GM21515 (cell line): ENCODE measurements around the gene PTCH2.
"Not testable (repeated sequence)": the region's sequence is repeated elsewhere in the genome, so short reads cannot be mapped to it uniquely, and the experiment has no call there.

Source experiments
- ATAC-seq: cut with Tn5 transposase; IDR thresholded peaks from one replicate; pipeline ENCODE4 v1.9.1; 2021; ENCODE audit not compliant: unreplicated experiment

The PTCH2 gene

DNA sequence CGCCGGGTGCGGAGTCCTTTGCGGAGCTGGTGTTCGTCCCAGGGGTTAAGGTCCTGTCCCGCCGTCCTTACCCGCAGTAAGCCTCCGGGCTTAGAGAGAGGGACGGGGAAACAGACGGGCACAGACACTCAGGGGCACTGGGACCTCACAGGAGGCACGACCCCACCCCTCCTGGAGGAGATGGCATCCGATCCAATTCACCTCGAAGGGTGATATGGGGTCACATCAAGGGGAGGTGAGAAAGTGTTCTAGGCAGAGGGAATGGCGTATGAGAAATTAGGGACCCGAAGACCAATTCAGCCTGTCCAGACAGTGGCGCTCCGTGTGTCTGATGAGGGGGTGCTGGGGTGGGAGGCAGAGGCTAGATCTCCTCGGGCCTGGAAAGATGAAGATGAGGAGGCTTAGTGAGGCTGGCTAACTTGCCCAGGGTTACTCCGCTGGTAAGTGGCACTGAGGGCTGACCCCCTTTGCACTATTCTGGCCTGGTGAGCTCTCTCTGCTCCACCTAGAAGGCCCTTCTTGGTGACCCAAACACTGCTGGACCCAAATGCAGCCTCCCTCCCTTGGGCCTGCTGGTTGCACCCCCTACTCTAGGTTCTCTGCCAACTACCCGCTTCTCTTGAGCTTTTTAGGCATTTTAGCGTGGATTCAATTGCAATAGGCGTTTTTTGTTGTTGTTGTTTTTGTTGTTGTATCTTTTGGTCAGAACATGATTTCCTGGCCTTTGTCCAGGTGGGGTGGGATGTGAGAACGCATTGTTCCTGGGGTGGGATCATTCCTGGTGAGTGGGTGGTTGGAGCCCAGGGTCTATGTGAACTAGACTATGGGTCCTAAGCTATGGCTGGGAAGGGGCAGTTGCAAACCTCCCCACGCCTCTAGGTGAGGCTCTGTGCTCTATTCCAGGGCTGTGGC is 22.5 kb downstream of the PTCH2 start:
- no peak for ATAC-seq

DNA sequence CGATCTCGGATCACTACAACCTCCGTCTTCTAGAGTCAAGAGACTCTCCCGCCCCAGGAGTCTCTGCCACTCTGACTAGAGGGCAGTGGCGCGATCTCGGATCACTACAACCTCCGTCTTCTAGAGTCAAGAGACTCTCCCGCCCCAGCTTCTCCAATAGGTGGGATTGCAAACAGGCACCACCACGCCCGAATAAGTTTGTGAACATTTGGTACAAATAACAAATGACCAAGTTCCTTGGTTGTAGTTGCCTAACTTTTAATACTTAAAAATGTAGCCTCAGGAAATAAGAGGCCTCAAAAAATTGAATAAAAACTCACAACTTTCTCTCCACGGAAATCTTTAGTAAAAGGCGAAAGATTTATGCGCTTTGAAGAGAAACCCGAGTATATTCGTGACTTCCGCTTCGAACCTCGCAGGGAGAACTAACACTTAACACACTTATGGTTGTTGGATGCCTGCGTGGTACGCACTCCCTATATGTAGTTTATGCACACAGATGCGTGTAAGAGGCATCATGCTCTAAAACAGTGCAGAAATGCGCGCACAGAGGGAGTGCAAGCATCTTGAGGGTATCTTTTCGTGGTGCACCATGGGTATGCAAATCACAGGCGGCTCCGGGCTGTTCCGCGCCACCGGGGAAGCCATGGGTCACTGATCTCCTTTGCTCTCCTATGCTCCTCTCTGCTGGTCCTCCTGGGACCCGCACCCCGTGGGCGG is 23.3 kb downstream of the PTCH2 start:
- ATAC-seq, result peak; percentile 71

DNA sequence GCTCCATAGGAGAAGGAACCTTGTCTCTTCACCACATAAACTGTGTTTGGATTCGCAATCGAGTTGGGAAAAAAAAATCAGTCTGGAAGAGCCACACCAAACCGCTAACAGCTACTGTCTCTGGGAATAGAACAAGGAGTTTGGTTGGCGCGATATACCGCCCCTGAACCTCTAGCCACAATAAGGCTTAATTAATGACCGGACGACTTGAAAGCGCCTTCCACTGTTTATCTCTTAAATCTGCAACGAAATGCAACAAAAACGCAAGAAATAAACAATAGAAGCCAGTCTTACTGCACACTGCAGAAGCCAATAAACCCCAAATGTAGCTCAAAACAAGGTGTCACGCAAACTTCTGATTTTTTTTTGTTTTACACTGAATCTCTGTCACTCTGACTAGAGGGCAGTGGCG is 23.9 kb downstream of the PTCH2 start:
- peak; percentile 7 for ATAC-seq

DNA sequence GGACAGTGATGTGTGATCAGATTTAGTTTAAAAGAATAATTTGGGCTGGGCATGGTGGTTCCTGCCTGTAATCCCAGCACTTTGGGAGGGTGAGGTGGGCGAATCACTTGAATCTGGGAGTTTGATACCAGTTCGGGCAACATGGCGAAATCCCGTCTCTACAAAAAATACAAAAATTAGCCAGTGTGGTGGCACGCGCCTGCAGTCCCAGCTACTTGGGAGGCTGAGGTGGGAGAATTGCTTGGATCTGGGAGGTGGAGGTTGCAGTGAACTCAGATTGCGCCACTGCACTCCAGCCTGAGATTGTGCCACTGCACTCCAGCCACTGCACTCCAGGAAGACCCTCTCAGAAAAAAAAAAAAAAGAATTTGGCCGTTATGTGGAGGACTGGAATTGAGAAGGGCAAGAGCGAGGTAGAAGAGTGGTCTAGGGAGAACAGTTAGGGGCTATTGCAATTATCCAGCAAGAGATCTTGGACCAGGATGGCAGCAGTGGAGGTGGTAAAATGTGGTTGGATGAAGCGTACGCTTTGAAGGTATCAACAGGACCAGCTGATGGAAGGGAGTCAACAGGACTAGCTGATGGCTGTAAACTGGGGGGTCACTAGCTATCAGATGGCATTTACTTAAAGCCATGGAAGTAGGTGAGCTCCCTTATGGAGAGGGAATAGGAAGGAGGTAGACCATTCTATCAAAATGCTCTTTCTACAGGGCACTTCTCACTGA is 25.1 kb downstream of the PTCH2 start:
- ATAC-seq, result no peak

DNA sequence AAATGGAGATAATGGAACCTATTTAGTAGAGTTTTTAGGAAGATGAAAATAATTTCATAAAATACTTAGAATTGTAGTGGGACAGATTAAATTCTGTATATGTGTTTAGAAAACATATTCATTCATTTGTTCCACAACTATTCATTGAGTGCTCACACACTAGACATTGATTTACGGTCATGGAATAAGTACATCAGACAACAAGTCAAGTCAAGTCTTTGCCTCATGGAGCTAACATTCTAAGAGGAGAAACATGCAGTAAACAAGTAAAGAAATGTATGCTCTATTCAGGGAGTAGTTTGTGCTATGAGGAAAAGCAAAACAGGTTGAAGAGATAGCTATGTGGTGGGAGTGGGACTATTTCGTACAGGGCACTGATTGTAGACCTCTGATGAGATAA is 25.7 kb downstream of the PTCH2 start:
- no peak for ATAC-seq

DNA sequence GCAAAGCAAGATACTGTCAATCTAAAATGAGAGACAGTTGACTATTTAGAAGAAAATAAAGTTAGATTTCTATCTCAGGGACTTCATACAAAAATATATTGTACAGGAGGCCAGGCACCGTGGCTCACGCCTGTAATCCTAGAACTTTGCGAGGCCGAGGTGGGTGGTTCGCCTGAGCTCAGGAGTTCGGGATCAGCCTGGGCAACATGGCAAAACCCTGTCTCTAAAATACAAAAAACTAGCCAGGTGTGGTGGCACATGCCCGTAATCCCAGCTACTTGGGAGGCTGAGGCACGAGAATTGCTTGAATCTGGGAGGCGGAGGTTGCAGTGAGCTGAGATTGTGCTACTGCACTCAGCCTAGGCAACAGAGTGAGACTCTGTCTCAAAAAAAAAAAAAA is 27.1 kb downstream of the PTCH2 start:
- ATAC-seq, result not testable (repeated sequence)

DNA sequence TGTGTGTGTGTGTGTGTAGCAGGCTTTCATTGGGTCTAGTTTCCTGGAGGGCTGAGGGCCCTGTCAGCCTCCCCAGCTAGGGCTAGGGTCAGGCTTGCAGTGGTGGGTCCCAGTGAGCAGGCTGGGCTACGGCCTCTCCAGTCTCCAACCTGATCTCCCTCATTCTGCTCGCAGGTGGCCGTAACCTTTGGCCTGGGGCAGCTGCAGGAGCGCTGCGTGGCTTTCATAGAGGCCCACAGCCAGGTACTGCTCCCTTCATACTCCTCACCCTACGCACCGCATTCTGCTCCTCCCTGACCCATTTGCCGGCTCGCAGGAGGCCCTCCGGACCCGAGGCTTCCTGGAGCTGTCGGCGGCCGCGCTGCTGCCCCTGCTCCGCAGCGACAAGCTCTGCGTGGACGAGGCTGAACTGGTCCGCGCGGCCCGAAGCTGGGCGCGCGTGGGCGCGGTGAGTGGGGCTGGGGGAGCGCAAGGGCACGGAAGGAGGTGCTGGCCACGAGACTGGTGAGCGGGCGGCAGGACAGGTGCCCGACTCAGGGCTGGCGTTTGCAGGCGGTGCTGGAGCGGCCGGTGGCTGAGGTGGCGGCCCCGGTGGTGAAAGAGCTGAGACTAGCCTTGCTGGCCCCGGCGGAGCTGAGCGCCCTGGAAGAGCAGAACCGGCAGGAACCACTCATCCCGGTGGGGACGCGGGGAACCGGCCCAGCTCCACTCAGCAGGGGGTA is 30.1 kb downstream of the PTCH2 start:
- ATAC-seq, result no peak

DNA sequence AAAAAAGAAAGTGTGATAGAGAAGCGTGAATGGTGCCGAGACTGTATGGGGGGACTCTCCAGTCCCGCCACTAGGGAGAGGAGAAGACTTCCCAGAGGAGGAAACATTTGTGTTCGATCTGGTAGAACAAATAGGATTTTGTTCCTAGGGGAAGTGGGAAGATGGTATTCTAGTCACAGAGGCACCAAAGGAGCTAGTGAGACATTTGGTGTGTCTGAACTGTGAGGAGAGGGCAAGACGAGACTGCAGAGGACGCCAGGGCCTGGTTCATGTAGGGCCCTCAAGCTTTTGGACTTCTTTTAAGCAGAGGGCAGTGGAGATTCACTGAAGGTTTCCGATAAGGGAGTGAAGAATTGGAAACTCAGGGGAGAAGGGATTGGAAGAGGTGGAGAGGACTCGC is 31.8 kb downstream of the PTCH2 start:
- ATAC-seq, result no peak

DNA sequence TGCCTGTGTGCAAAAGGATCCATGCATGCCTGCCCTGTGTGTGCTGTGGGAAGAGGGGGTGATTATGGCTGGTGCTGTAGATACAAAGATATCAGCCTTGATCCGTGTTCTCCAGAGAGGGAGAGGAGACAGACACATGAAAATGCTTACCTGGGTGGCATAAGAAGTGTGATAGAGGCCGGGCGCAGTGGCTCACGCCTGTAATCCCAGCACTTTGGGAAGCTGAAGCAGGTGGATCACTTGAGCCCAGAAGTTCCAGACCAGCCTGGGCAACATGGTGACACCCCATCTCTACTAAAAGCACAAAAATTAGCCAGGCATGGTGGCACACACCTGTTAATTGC is 32.3 kb downstream of the PTCH2 start:
- ATAC-seq, result not testable (repeated sequence)

DNA sequence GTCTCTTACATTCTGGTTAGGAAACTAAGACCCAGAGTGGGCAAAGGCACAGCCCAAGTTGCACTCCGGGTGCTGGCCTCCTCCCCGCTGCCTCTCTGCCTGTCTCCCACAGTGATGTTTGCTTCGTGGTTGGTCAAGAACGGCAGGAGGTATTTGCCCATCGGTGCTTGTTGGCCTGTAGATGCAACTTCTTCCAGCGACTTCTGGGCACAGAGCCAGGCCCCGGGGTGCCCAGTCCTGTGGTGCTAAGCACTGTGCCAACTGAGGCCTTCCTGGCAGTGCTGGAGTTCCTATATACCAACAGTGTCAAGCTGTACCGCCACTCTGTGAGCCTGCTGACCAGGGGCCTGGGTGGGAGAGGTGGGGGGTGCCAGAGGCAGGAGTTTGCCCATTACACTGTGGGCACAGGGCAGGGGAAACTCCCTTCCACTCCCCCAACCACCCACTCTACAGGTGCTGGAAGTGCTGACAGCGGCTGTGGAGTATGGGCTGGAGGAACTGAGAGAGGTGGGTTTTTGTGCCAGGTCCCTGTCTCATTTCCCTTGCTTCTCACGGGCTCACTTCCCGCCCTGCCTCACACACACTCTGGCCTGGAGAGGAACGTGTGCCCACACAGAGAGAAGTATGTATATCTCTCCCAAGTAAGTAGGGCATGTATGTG is 32.8 kb downstream of the PTCH2 start:
- ATAC-seq, result no peak

DNA sequence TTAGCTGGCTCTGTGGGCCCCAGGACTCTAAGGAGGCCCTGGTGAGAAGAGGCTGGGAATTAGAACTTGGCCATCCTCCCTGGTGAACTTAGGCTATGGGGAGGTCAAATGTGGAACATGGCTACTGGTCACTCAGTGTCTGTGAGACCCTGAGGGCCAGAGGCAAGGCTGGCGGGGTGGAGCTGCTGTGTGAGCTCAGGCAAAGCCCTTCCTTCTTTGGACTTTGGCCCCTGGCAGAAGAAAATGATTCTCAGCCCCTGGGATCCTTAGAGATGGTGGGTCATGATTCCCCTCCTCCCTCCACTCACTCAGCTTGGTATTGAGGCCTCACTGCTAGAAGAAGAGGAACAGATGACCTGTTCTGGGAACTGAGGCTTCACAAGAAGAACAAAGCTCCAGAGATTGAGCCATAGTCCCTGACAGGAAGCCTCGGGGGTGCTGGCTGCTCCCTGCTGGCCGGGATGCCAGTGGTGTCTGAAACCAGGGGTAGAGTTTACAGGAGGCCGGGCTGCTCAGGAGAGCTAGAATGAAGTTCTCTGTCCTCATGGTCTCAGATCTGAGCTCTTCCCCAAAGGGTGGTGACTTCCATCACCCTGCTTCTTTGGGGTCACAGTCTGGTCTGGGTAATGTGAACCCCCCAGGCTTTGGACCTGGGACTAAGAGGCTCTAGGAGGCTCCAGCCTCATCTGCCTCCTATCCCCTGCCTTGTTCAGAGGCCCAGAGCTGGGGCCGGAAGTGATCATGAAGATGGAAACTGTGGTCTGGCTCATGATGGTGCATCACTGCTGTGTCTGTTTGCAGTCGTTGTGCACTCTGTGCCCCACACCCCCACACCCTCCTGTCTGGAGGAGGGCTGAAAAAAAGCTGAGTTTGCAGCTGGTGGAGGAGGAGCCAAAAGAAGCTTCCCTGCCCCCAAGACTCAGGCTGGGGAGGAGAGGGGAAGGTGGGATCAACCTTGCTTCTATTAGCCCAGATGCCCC is 33.8 kb downstream of the PTCH2 start:
- peak; percentile 37 for ATAC-seq

DNA sequence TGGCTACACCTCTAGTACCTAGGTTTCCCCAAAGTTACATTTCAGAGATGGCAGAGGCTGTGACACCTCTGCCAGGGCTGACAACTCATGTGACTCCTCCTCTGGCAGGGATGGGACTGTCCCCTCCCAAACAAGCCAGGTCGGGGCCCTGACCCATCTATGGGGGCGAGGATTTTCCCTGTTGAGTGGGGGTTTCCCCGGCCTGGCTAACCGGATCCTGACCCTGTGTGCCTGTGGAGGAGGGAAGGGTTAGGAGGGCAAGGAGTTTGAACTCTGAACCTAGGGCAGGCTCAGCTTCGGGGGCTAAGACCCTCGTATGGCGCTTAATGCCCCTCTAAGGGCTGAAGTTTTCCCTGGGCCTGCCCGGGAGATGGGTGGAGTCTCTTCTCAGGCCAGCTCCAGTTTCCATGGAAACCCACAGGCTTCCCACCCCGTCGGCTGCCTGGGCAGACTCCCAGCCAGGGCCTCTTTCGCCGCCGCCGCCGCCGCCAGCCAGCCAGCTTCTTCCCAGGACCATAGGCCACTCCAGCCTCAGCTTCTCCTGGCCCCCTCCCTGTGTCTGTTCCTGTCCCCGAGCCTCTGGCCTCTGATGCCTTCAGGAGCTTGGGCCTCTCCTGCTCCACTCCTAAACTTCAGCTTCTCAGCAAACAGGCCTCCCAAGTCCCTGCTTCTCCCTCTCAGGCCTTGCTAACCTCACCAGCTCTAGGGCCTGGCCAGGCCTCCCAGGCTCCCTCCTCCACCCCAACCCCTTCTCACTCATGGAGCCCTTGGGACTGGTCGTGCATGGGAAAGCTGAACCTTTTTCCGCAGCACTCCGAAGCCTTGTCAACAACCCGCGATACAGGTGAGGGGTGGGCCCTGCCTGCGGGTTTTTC is 34.8 kb downstream of the PTCH2 start, which contains the start of gene BTBD19:
Gene BTBD19, plus strand, starts transcription at position 461 of the 875 bp plus-strand sequence. Its CDS starts 298 bp downstream, at position 759.
- ATAC-seq, result no peak

DNA sequence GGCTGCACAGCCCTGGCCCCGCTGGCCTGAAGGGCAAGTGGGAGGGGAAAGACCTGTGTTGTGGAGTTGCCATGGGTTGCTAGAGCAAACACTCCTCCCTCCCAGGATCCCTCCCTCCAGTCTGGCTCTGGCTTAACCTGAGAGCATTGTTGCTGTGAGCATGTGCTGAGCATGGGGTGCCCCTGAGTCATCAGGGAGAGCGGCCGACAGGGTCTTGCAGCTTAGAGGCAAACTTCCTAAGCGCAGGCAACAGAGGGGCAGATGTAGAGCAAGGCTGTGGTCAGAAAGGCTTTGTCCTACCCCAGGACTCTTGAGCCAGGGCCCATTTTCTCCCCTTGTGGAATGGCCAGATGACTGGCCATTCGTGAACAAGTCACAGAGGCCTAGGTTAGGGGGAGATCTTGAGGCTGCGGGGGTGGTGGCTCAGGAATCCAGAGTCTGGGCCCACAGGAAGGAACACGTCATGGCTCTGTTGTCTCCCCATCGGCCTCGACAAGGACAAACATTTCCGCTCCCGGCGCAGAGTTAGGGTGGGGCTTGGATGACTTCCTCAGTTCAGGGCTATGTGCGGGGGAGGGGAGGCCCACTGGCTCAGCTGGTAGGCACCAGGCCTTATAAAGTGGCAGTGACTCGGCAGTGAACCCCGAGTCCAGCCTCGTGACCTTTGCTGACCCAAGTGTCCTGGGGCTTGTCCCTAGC is 35.5 kb downstream of the PTCH2 start:
- ATAC-seq, result no peak

DNA sequence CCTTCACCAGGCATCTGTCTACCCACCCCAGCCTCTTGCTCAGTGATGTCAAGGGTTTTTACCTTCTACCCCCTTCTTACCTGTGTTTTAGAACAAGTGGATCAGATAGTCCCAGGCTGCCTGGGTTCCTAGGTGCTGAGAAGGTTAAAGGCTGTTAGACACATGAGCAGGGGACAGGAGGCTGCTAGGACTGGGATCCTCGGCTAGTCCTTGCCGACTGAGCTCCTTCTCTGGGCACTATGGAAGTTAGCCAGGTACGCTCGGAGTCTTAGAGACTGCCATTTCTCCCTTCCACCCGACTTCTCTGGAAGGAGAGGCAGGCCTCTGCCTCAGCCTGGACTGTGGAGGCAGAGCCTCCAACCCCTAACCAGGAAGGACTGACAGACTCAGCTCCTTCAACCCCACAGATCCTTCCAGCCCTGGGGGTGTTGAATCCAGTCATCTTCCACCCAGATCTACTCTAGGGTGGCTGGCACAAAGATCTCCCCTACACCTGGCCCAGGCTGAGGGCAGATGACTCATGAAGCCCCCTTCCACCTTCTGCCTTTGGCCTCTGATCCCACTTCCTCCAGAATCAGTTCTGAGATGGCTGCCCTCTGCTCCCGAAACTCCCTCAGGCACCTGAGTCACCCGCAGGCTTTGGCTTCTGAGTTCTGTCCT is 36.2 kb downstream of the PTCH2 start, which contains the start of gene DYNLT4:
Gene DYNLT4, minus strand, starts transcription at position 648 of the 660 bp plus-strand sequence. CDS start 683 bp downstream, outside the sequence.
- ATAC-seq, result no peak

DNA sequence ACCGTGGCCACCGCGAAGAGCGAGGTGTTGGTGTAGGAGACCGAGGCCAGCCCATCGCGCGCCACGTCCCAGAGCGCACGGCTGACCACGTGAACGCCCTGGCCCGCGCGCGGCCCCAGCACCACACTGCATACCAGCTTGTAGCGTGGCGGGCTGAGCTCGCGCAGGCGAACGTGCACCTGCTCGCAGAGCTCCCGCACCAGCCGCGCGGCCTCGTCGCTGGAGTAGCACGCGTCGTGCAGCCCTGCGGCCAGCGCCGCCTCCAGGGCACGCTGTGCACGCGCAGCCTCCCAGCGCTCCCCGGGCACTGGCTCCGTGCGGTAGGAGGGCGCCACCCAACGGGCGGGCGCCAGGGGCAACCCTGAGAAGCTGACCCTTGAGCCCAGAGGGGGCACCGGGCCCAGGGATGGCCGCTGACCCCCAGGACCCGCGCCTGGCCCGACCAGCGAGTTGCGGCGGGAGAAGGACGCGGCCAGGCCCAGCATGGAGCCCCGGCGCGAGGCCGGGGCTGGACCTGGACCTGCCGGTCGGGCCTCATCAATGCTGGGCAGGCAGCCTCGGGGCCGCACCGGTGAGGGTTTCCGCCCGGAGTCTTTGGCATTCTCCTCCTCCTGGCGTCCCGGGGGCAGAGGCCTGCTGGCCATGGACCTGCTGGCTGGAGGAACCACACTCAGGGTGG is 36.9 kb downstream of the PTCH2 start:
- ATAC-seq, result no peak

DNA sequence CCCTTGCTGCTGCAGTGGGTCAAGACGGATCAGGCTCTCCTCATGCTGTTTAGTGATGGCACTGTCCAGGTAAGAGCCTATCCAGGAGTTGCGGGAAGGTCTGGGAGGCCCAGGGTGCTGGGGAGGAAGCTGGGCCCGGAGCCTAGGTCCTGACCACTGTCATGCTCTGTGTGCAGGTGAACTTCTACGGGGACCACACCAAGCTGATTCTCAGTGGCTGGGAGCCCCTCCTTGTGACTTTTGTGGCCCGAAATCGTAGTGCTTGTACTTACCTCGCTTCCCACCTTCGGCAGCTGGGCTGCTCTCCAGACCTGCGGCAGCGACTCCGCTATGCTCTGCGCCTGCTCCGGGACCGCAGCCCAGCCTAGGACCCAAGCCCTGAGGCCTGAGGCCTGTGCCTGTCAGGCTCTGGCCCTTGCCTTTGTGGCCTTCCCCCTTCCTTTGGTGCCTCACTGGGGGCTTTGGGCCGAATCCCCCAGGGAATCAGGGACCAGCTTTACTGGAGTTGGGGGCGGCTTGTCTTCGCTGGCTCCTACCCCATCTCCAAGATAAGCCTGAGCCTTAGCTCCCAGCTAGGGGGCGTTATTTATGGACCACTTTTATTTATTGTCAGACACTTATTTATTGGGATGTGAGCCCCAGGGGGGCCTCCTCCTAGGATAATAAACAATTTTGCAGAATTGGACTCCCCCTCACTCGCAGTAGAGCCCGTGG is 37.6 kb downstream of the PTCH2 start:
- ATAC-seq, result no peak
